Measurements from ENCODE around the gene KRTAP2-3.
"Not testable (repeated sequence)": the region's sequence is repeated elsewhere in the genome, so short reads cannot be mapped to it uniquely, and the experiment has no call there.

Gene KRTAP2-3

GRCh38 chr17:41049110-41049509 lies 10.8 kb downstream of the KRTAP2-3 start:
- peaks cover 6% of the 10 kb centered on the region for H3K9me3 ChIP-seq (ENCODE audit: control insufficient read depth, low read length)
- no peaks in the 10 kb centered on the region for H3K27me3 ChIP-seq (replicated peaks; ENCODE audit: control insufficient read depth, insufficient read depth, low read length)
- peak overlapping the region; percentile 2 for H3K9ac ChIP-seq (ENCODE audit: low read length)
- peak; percentile 68 for DNase-seq (ENCODE audit: low read depth)
- peaks cover 17% of the 10 kb centered on the region for H3K4me1 ChIP-seq (ENCODE audit: control insufficient read depth, insufficient read depth, low read length)
- no peaks in the 10 kb centered on the region for H3K36me3 ChIP-seq (ENCODE audit: control insufficient read depth, insufficient read depth, low read length, severe bottlenecking)
- H3K4me3 ChIP-seq (ENCODE audit: low read length): no peak overlapping the region

GRCh38 chr17:41048441-41048840 lies 11.5 kb downstream of the KRTAP2-3 start:
- Histone ChIP-seq H3K9me3 (ENCODE audit: control insufficient read depth, low read length) (peaks cover 4% of the 10 kb centered on the region), H3K27me3 (replicated peaks; ENCODE audit: control insufficient read depth, insufficient read depth, low read length) (no peaks in the 10 kb centered on the region), H3K36me3 (ENCODE audit: control insufficient read depth, insufficient read depth, low read length, severe bottlenecking) (no peaks in the 10 kb centered on the region), H3K4me1 (ENCODE audit: control insufficient read depth, insufficient read depth, low read length) (peaks cover 17% of the 10 kb centered on the region), H3K4me3 (ENCODE audit: low read length) (no peak overlapping the region), H3K9ac (ENCODE audit: low read length) (peak overlapping the region; percentile 2)
- peak; percentile 77 for DNase-seq (ENCODE audit: low read depth)

- not testable (repeated sequence) for H3K4me3 ChIP-seq (ENCODE audit: low read length); H3K36me3 ChIP-seq (ENCODE audit: control insufficient read depth, insufficient read depth, low read length, severe bottlenecking); H3K9me3 ChIP-seq (ENCODE audit: control insufficient read depth, low read length); H3K27me3 ChIP-seq (replicated peaks; ENCODE audit: control insufficient read depth, insufficient read depth, low read length); H3K9ac ChIP-seq (ENCODE audit: low read length); DNase-seq (ENCODE audit: low read depth)
- peaks cover 12% of the 10 kb centered on the region for H3K4me1 ChIP-seq (ENCODE audit: control insufficient read depth, insufficient read depth, low read length)
Measured at GRCh38 chr17:41046735-41047465, 13.0 kb downstream of the KRTAP2-3 start, which contains the start of gene KRTAP2-1. Gene KRTAP2-1, minus strand, starts transcription at chr17:41047316. Its CDS starts 49 bp downstream, at chr17:41047267.

GRCh38 chr17:41042953-41043352 lies 17.0 kb downstream of the KRTAP2-3 start:
- no peaks in the 10 kb centered on the region for H3K27me3 ChIP-seq (replicated peaks; ENCODE audit: control insufficient read depth, insufficient read depth, low read length)
- peaks cover 2% of the 10 kb centered on the region for H3K9me3 ChIP-seq (ENCODE audit: control insufficient read depth, low read length)
- H3K36me3 ChIP-seq (ENCODE audit: control insufficient read depth, insufficient read depth, low read length, severe bottlenecking): no peaks in the 10 kb centered on the region
- H3K4me1 ChIP-seq (ENCODE audit: control insufficient read depth, insufficient read depth, low read length): no peaks in the 10 kb centered on the region
- H3K9ac ChIP-seq (ENCODE audit: low read length): no peak overlapping the region
- no peak for DNase-seq (ENCODE audit: low read depth)
- H3K4me3 ChIP-seq (ENCODE audit: low read length): no peak overlapping the region

GRCh38 chr17:41040783-41041571 lies 18.9 kb downstream of the KRTAP2-3 start, which contains the start of gene KRTAP1-1:
Gene KRTAP1-1, minus strand, starts transcription at chr17:41041450. Its CDS starts 53 bp downstream, at chr17:41041397.
- H3K27me3 ChIP-seq (replicated peaks; ENCODE audit: control insufficient read depth, insufficient read depth, low read length); DNase-seq (ENCODE audit: low read depth); H3K36me3 ChIP-seq (ENCODE audit: control insufficient read depth, insufficient read depth, low read length, severe bottlenecking): not testable (repeated sequence)

GRCh38 chr17:41037853-41038350 lies 22.0 kb downstream of the KRTAP2-3 start:
- Histone ChIP-seq H3K9ac (ENCODE audit: low read length) (no peak overlapping the region), H3K4me3 (ENCODE audit: low read length) (no peak overlapping the region), H3K9me3 (ENCODE audit: control insufficient read depth, low read length) (peaks cover under 1% of the 10 kb centered on the region), H3K27me3 (replicated peaks; ENCODE audit: control insufficient read depth, insufficient read depth, low read length) (no peaks in the 10 kb centered on the region), H3K4me1 (ENCODE audit: control insufficient read depth, insufficient read depth, low read length) (no peaks in the 10 kb centered on the region), H3K36me3 (ENCODE audit: control insufficient read depth, insufficient read depth, low read length, severe bottlenecking) (no peaks in the 10 kb centered on the region)
- DNase-seq (ENCODE audit: low read depth): no peak

More at GRCh38 chr17:41040783-41041571, 18.9 kb downstream of the KRTAP2-3 start, which contains the start of gene KRTAP1-1:
- not testable (repeated sequence) for H3K4me1 ChIP-seq (ENCODE audit: control insufficient read depth, insufficient read depth, low read length); H3K4me3 ChIP-seq (ENCODE audit: low read length); H3K9ac ChIP-seq (ENCODE audit: low read length); H3K9me3 ChIP-seq (ENCODE audit: control insufficient read depth, low read length)

GRCh38 chr17:41034346-41034935 lies 25.5 kb downstream of the KRTAP2-3 start, which contains the start of gene KRTAP1-3:
Gene KRTAP1-3, minus strand, starts transcription at chr17:41034874. Its CDS starts 53 bp downstream, at chr17:41034821.
- DNase-seq (ENCODE audit: low read depth); H3K36me3 ChIP-seq (ENCODE audit: control insufficient read depth, insufficient read depth, low read length, severe bottlenecking); H3K9me3 ChIP-seq (ENCODE audit: control insufficient read depth, low read length); H3K9ac ChIP-seq (ENCODE audit: low read length); H3K4me1 ChIP-seq (ENCODE audit: control insufficient read depth, insufficient read depth, low read length); H3K27me3 ChIP-seq (replicated peaks; ENCODE audit: control insufficient read depth, insufficient read depth, low read length); H3K4me3 ChIP-seq (ENCODE audit: low read length): not testable (repeated sequence)

- no peak within 1 kb of the TSS for H3K4me3 ChIP-seq (ENCODE audit: low read length)
- no peaks in the 10 kb centered on the region for H3K9me3 ChIP-seq (ENCODE audit: control insufficient read depth, low read length)
- peaks cover 19% of the 10 kb centered on the region for H3K4me1 ChIP-seq (ENCODE audit: control insufficient read depth, insufficient read depth, low read length)
- H3K27me3 ChIP-seq (replicated peaks; ENCODE audit: control insufficient read depth, insufficient read depth, low read length): no peaks in the 10 kb centered on the region
- no peak within 1 kb of the TSS for H3K9ac ChIP-seq (ENCODE audit: low read length)
- H3K36me3 ChIP-seq (ENCODE audit: control insufficient read depth, insufficient read depth, low read length, severe bottlenecking): no peaks in the 10 kb centered on the region
- DNase-seq (ENCODE audit: low read depth): no peak
Measured at GRCh38 chr17:41029633-41030245, 30.2 kb downstream of the KRTAP2-3 start, which contains the start of gene KRTAP1-4. Gene KRTAP1-4, minus strand, starts transcription at chr17:41030195. Its CDS starts 117 bp downstream, at chr17:41030078.

- Histone ChIP-seq H3K36me3 (ENCODE audit: control insufficient read depth, insufficient read depth, low read length, severe bottlenecking) (no peaks in the 10 kb centered on the region), H3K4me1 (ENCODE audit: control insufficient read depth, insufficient read depth, low read length) (peaks cover 22% of the 10 kb centered on the region), H3K9me3 (ENCODE audit: control insufficient read depth, low read length) (no peaks in the 10 kb centered on the region), H3K9ac (ENCODE audit: low read length) (no peak within 1 kb of the TSS), H3K4me3 (ENCODE audit: low read length) (no peak within 1 kb of the TSS), H3K27me3 (replicated peaks; ENCODE audit: control insufficient read depth, insufficient read depth, low read length) (no peaks in the 10 kb centered on the region)
- DNase-seq (ENCODE audit: low read depth): peak; percentile 84
Measured at GRCh38 chr17:41026715-41027471, 33.0 kb downstream of the KRTAP2-3 start, which contains the start of gene KRTAP1-5. Gene KRTAP1-5, minus strand, starts transcription at chr17:41027208. Its CDS starts 53 bp downstream, at chr17:41027155.

GRCh38 chr17:41024697-41025096 lies 35.2 kb downstream of the KRTAP2-3 start:
- DNase-seq (ENCODE audit: low read depth): no peak
- Histone ChIP-seq H3K4me3 (ENCODE audit: low read length) (no peak overlapping the region), H3K36me3 (ENCODE audit: control insufficient read depth, insufficient read depth, low read length, severe bottlenecking) (no peaks in the 10 kb centered on the region), H3K27me3 (replicated peaks; ENCODE audit: control insufficient read depth, insufficient read depth, low read length) (no peaks in the 10 kb centered on the region), H3K4me1 (ENCODE audit: control insufficient read depth, insufficient read depth, low read length) (peaks cover 22% of the 10 kb centered on the region), H3K9me3 (ENCODE audit: control insufficient read depth, low read length) (peaks cover 5% of the 10 kb centered on the region), H3K9ac (ENCODE audit: low read length) (no peak overlapping the region)

Data from adipocyte (in vitro differentiated cells).